ENCODE measurements around the gene ALKBH8. TPM values are rescaled to one million over a fixed set of nuclear protein-coding genes. Genes with fewer than 3 reads are reported as not detected.

ALKBH8 gene
- total RNA-seq: 6.5 and 8.6 TPM in 2 replicates

DNA sequence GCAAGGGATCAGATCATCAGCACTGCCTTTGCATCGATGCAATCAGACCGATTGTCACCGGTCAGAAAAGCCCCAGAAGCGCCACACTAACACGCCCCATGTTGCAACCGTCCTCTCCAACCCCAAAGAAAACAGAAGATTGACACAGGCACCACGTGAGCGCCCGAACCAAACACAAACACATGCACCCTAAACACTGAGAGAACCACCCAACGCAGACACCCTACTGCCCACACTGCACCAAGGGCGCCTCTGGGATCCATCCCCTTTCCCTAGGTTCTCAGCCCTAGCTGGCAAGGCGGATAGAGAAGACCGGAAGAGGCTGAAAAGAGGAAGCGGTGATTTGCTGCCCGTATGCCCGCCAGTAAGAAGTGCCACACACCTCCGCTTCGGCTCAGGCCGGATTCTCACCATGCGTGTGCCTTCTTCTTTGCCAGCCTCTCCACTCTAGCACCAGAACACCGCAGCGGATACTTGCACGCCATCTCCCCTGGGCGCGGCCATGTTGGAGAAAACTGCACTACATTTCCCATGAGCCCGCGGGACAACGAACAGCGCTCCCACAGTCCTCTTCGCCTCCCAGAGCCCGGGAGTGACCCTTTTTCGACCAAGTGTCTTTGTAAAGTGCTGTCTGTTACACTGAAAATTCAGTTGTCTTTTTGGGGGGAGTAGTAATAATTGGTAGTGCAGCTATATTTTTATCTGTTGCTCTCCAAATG lies at the start of gene ALKBH8:
Gene ALKBH8 (minus strand): TSS at position 517 of the 719 bp plus-strand sequence. CDS start 4,842 bp downstream, outside the sequence.

DNA sequence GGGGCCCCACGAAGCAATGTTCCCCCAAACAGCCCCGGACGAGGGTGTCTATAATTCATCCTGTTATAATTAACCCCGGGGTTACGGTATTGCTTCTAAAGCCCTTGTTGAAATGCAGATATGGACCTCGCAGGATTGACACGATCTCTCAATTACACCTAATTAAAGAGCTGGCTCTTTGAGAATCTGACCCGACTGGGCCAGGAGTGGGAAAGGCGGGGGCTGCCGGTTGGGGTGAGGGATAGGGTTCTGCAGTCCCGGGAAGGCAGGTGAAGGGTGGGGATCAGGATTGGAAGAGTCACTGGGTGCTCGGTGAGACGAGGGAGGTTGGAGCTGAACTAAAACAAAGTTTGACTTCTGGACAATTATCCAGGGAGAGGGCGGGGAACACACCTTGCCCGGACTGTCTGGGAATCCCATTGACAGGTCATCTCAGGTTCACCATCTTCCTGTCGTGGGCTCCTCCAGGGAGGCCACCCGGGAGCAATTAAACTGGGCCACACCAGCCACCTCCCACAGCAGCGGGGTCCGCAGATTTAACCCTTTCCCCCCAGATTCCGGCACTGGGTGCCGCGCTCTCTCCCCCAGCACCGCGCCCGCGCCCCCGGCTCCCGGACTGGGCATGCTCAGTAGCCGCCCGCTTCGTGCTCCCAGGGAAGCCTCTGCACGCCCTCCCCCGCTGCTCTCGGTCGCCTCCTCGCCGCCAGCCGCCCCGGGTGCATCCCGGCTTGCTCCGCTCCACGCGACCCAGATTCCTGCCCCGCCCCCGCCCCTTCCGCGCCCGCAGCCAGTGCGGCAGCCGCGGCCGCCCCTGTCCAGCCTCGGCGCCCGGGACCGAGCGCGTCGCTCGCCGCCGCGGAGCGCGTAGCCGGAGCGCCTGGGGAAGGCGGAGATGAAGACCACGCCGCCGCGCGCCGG lies 25.2 kb upstream of the ALKBH8 start, which contains the start of gene ELMOD1:
Gene ELMOD1 (plus strand): TSS at position 688 of the 918 bp plus-strand sequence. CDS start 27,043 bp downstream, outside the sequence.

GRCh38 chr11:107457558-107458271 lies 107.8 kb downstream of the ALKBH8 start, which contains the start of gene CWF19L2:
Gene CWF19L2, minus strand, starts transcription at chr11:107457825. Its CDS starts 9 bp downstream, at chr11:107457816.

Other genes with a start within 250 kb of the ALKBH8 start
- gene CWF19L2, start 107.9 kb downstream of the ALKBH8 start, total RNA-seq: 10.1 and 10.4 TPM in 2 replicates
- 0.33 and 0.38 TPM in 2 replicates for gene ELMOD1, start 25.4 kb upstream of the ALKBH8 start, total RNA-seq
- gene SLN, start 146.3 kb upstream of the ALKBH8 start, total RNA-seq: not detected in 2 replicates